HG02870 (cell line): ENCODE measurements around the gene LORICRIN.

ENCODE experiments used
- ATAC-seq: cut with Tn5 transposase; IDR thresholded peaks from one replicate; pipeline ENCODE4 v1.9.1; 2021; ENCODE audit warnings: mild to moderate bottlenecking, moderate library complexity; ENCODE audit not compliant: unreplicated experiment

The LORICRIN gene

GRCh38 chr1:153302308-153302707 is 42.8 kb downstream of the LORICRIN start:
- ATAC-seq, result no peak

- ATAC-seq, result no peak
Observed at GRCh38 chr1:153305682-153306081, 46.2 kb downstream of the LORICRIN start.

GRCh38 chr1:153306303-153307220 is 47.1 kb downstream of the LORICRIN start:
- no peak for ATAC-seq

GRCh38 chr1:153307221-153307600 is 47.7 kb downstream of the LORICRIN start:
- ATAC-seq, result no peak

- no peak for ATAC-seq
Observed at GRCh38 chr1:153308540-153308939, 49.1 kb downstream of the LORICRIN start.

GRCh38 chr1:153309441-153309840 is 50.0 kb downstream of the LORICRIN start:
- ATAC-seq, result no peak

GRCh38 chr1:153310526-153310925 is 51.0 kb downstream of the LORICRIN start:
- no peak for ATAC-seq
